Endodermal cell (in vitro differentiated cells): ENCODE measurements around the gene DCC. TPM values are rescaled to one million over a fixed set of nuclear protein-coding genes. Genes with fewer than 3 reads are reported as not detected.

Experiments
- DNase-seq: peaks from one replicate; pipeline ENCODE4 v3.0.0-alpha.2; 2017
- H3K27ac ChIP-seq: 2 replicates; pipeline ENCODE4 v1.5.1; 2013; ENCODE audit warnings: mild to moderate bottlenecking, low read depth, low read length, moderate library complexity
- H3K27me3 ChIP-seq: 2 replicates; pipeline ENCODE4 v1.6.1; 2013; ENCODE audit warnings: mild to moderate bottlenecking, low read length, moderate library complexity; ENCODE audit not compliant: insufficient read depth, control insufficient read depth, poor library complexity, severe bottlenecking
- H3K36me3 ChIP-seq: 2 replicates; pipeline ENCODE4 v1.7.0; 2013; ENCODE audit warnings: mild to moderate bottlenecking, low read length, moderate library complexity; ENCODE audit not compliant: control insufficient read depth, insufficient read depth
- H3K4me1 ChIP-seq: one replicate; pipeline ENCODE4 v1.7.0; 2013; ENCODE audit warnings: low read length; ENCODE audit not compliant: control insufficient read depth, insufficient read depth
- H3K4me3 ChIP-seq: 2 replicates; pipeline ENCODE4 v1.5.1; 2013; ENCODE audit warnings: mild to moderate bottlenecking, low read length, moderate library complexity
- H3K9ac ChIP-seq: 2 replicates; pipeline ENCODE4 v1.6.1; 2013; ENCODE audit warnings: mild to moderate bottlenecking, low read length, moderate library complexity; ENCODE audit not compliant: poor library complexity, severe bottlenecking; ENCODE audit errors: extremely low read depth
- H3K9me3 ChIP-seq: 2 replicates; pipeline ENCODE4 v1.6.1; 2013; ENCODE audit warnings: mild to moderate bottlenecking, low read length, moderate library complexity; ENCODE audit not compliant: control insufficient read depth
- H3K27ac Mint-ChIP-seq: 2 replicates; pipeline ENCODE4 v1.8.0; 2020; ENCODE audit warnings: mixed read lengths
- H3K27me3 Mint-ChIP-seq: 2 replicates; pipeline ENCODE4 v1.8.0; 2021; ENCODE audit warnings: mild to moderate bottlenecking, mixed read lengths; ENCODE audit not compliant: insufficient read depth
- H3K36me3 Mint-ChIP-seq: 2 replicates; pipeline ENCODE4 v1.8.0; 2020; ENCODE audit warnings: low read depth, mixed read lengths
- H3K4me1 Mint-ChIP-seq: 2 replicates; pipeline ENCODE4 v1.8.0; 2020; ENCODE audit warnings: mixed read lengths
- H3K4me3 Mint-ChIP-seq: 2 replicates; pipeline ENCODE4 v1.8.0; 2020; ENCODE audit warnings: mild to moderate bottlenecking, moderate library complexity, mixed read lengths
- H3K9me3 Mint-ChIP-seq: 2 replicates; pipeline ENCODE4 v1.8.0; 2020; ENCODE audit warnings: mild to moderate bottlenecking, mixed read lengths
- WGBS, 2 experiments: methylation state at CpG; one replicate each; pipeline versions ENCODE4 v1.1.5 to v1.1.7; 2013; ENCODE audit warnings: missing lambda C conversion rate in 2 of 2, mixed read lengths in 1 of 2; ENCODE audit not compliant: insufficient coverage in 1 of 2, insufficient read length in 1 of 2; 5-methylcytosine and 5-hydroxymethylcytosine counted together
- total RNA-seq, 2 donors: library from RNA; stranded (reverse); fragmentation: NEBNext Ultra II Directional in 1 of 2; extraction: Animal tissue kit (Norgen Biotek cat#: 25700) in 1 of 2; gene quantifications; 2 replicates in 1 of 2; 3 replicates in 1 of 2; pipeline ENCODE4 v1.2.1, GENCODE V29; 2021
- TF ChIP-seq, protein P1 (sequence below): fragments of 200-600 bp; sonication (generic); conservative IDR thresholded peaks from 2 replicates; pipeline ENCODE4 v1.5.0; 2021; ENCODE audit warnings: antibody characterized with exemption, mild to moderate bottlenecking

DCC gene
- total RNA-seq, 2 donors from 2014 or later: 0.77 to 0.97 TPM

GRCh38 chr18:53442415-53442783, 1102.4 kb downstream of the DCC start:
- TF ChIP-seq, protein P1, sequence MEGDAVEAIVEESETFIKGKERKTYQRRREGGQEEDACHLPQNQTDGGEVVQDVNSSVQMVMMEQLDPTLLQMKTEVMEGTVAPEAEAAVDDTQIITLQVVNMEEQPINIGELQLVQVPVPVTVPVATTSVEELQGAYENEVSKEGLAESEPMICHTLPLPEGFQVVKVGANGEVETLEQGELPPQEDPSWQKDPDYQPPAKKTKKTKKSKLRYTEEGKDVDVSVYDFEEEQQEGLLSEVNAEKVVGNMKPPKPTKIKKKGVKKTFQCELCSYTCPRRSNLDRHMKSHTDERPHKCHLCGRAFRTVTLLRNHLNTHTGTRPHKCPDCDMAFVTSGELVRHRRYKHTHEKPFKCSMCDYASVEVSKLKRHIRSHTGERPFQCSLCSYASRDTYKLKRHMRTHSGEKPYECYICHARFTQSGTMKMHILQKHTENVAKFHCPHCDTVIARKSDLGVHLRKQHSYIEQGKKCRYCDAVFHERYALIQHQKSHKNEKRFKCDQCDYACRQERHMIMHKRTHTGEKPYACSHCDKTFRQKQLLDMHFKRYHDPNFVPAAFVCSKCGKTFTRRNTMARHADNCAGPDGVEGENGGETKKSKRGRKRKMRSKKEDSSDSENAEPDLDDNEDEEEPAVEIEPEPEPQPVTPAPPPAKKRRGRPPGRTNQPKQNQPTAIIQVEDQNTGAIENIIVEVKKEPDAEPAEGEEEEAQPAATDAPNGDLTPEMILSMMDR: no peak
- H3K27ac ChIP-seq: no peak overlapping the region
- Mint-ChIP-seq H3K36me3 (no peaks in the 10 kb centered on the region), H3K4me3 (no peak overlapping the region), H3K4me1 (peaks cover 5% of the 10 kb centered on the region), H3K27me3 (no peaks in the 10 kb centered on the region), H3K9me3 (peaks cover 2% of the 10 kb centered on the region), H3K27ac (no peak overlapping the region)
- WGBS, 2 experiments: 60 to 91% methylated on average over 1 to 3 of the region's 3 CpGs
- no peaks in the 10 kb centered on the region for H3K36me3 ChIP-seq
- no peaks in the 10 kb centered on the region for H3K9me3 ChIP-seq
- H3K4me3 ChIP-seq: no peak overlapping the region
- no peak for DNase-seq
- H3K27me3 ChIP-seq: no peaks in the 10 kb centered on the region
- no peaks in the 10 kb centered on the region for H3K4me1 ChIP-seq
- no peak overlapping the region for H3K9ac ChIP-seq

DNA sequence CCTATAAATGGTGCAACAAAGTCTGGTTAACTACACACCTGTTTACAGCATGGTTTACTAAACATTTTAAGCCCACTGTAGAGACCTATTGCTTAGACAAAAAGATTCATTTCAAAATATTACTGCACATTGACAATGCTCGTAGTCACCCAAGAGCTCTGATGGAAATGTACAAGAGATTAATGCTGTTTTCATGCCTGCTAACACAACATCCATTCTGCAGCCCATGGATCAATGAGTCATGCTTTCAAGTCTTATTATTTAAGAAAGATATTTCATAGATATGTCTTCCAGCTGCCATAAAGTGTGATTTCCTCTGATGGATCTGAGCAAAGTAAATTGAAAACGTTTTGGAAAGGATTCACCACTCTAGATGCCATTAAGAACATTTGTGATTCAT, 1103.3 kb downstream of the DCC start:
- TF ChIP-seq, protein P1: no peak
- H3K9ac ChIP-seq: no peak overlapping the region

GRCh38 chr18:53443831-53444230, 1103.8 kb downstream of the DCC start:
- H3K27ac Mint-ChIP-seq: no peak overlapping the region
- DNase-seq: no peak
- H3K4me3 ChIP-seq: no peak overlapping the region
- 98 to 100% methylated on average over 3 to 4 of the region's 4 CpGs for WGBS, 2 experiments
- no peak overlapping the region for H3K4me3 Mint-ChIP-seq
- H3K9me3 Mint-ChIP-seq: no peaks in the 10 kb centered on the region
- H3K36me3 Mint-ChIP-seq: no peaks in the 10 kb centered on the region
- no peaks in the 10 kb centered on the region for H3K9me3 ChIP-seq
- H3K9ac ChIP-seq: no peak overlapping the region
- TF ChIP-seq, protein P1: no peak
- no peak overlapping the region for H3K27ac ChIP-seq
- peaks cover 5% of the 10 kb centered on the region for H3K4me1 Mint-ChIP-seq
- no peaks in the 10 kb centered on the region for H3K4me1 ChIP-seq
- no peaks in the 10 kb centered on the region for H3K36me3 ChIP-seq
- no peaks in the 10 kb centered on the region for H3K27me3 Mint-ChIP-seq
- H3K27me3 ChIP-seq: no peaks in the 10 kb centered on the region

More for the DNA sequence above, 1103.3 kb downstream of the DCC start:
- H3K4me3 ChIP-seq: no peak overlapping the region
- DNase-seq: no peak
- Mint-ChIP-seq H3K27me3 (no peaks in the 10 kb centered on the region), H3K4me1 (peaks cover 5% of the 10 kb centered on the region), H3K4me3 (no peak overlapping the region), H3K9me3 (no peaks in the 10 kb centered on the region), H3K27ac (no peak overlapping the region), H3K36me3 (no peaks in the 10 kb centered on the region)
- no peaks in the 10 kb centered on the region for H3K4me1 ChIP-seq
- no peaks in the 10 kb centered on the region for H3K27me3 ChIP-seq
- 89% methylated on average over 2 of the region's 2 CpGs; no CpG with 5 or more reads in 1 of the 2 experiments for WGBS, 2 experiments
- no peaks in the 10 kb centered on the region for H3K9me3 ChIP-seq
- no peak overlapping the region for H3K27ac ChIP-seq
- no peaks in the 10 kb centered on the region for H3K36me3 ChIP-seq
